H9 (cell line): ENCODE data around the gene CLBA1. TPM values are rescaled to one million over a fixed set of nuclear protein-coding genes. Genes with fewer than 3 reads are reported as not detected.

Experiments used
- DNase-seq: peaks from one replicate; pipeline ENCODE4 v3.0.0-alpha.2; 2017
- H2AFZ ChIP-seq: one replicate; pipeline ENCODE4 v1.6.1; 2013; ENCODE audit warnings: mild to moderate bottlenecking, low read length, control low read depth, moderate library complexity
- H2AK5ac ChIP-seq: 2 replicates; pipeline ENCODE4 v1.6.1; 2013; ENCODE audit warnings: low read length, control low read depth, mixed read lengths; ENCODE audit not compliant: insufficient read length
- H2BK120ac ChIP-seq: one replicate; pipeline ENCODE4 v1.6.1; 2013; ENCODE audit warnings: low read depth, mild to moderate bottlenecking, low read length, control low read depth, inconsistent platforms; ENCODE audit not compliant: poor library complexity, severe bottlenecking
- H2BK12ac ChIP-seq: 2 replicates; pipeline ENCODE4 v1.6.1; 2013; ENCODE audit warnings: low read length, control low read depth, mixed read lengths, low read depth; ENCODE audit not compliant: insufficient read length
- H2BK15ac ChIP-seq: 2 replicates; pipeline ENCODE4 v1.6.1; 2013; ENCODE audit warnings: low read depth, low read length, control low read depth
- H2BK20ac ChIP-seq: one replicate; pipeline ENCODE4 v1.6.1; 2013; ENCODE audit warnings: low read depth, mild to moderate bottlenecking, low read length, control low read depth, inconsistent platforms; ENCODE audit not compliant: poor library complexity, severe bottlenecking
- H2BK5ac ChIP-seq: 2 replicates; pipeline ENCODE4 v1.6.1; 2013; ENCODE audit warnings: low read length, control low read depth, mixed read lengths; ENCODE audit not compliant: insufficient read length
- H3K14ac ChIP-seq: 2 replicates; pipeline ENCODE4 v1.6.1; 2013; ENCODE audit warnings: low read length, control low read depth; ENCODE audit not compliant: insufficient read depth
- H3K18ac ChIP-seq: 2 replicates; pipeline ENCODE4 v1.6.1; 2013; ENCODE audit warnings: low read depth, mild to moderate bottlenecking, mixed read lengths, low read length, control low read depth; ENCODE audit not compliant: insufficient read length
- H3K23ac ChIP-seq: 2 replicates; pipeline ENCODE4 v1.6.1; 2013; ENCODE audit warnings: low read length, control low read depth, mixed read lengths, low read depth; ENCODE audit not compliant: insufficient read length
- H3K23me2 ChIP-seq: 2 replicates; pipeline ENCODE4 v1.6.1; 2013; ENCODE audit warnings: low read depth, mild to moderate bottlenecking, mixed read lengths, low read length, control low read depth; ENCODE audit not compliant: insufficient read length, poor library complexity, severe bottlenecking
- H3K27ac ChIP-seq: 2 replicates; pipeline ENCODE4 v1.5.1; 2013; ENCODE audit warnings: low read length, control low read depth, mixed read lengths, low read depth; ENCODE audit not compliant: insufficient read length
- H3K27me3 ChIP-seq: 2 replicates; pipeline ENCODE4 v1.6.1; 2013; ENCODE audit warnings: low read length, control low read depth, inconsistent platforms; ENCODE audit not compliant: insufficient read depth
- H3K4ac ChIP-seq: 2 replicates; pipeline ENCODE4 v1.6.1; 2013; ENCODE audit warnings: low read depth, mild to moderate bottlenecking, control low read depth, inconsistent platforms, low read length, moderate library complexity
- H3K4me1 ChIP-seq: 2 replicates; pipeline ENCODE4 v1.6.1; 2013; ENCODE audit warnings: low read length, control low read depth, inconsistent platforms; ENCODE audit not compliant: insufficient read depth
- H3K4me2 ChIP-seq: 2 replicates; pipeline ENCODE4 v1.6.1; 2013; ENCODE audit warnings: low read length, control low read depth, mixed read lengths; ENCODE audit not compliant: insufficient read length, insufficient read depth
- H3K56ac ChIP-seq: 2 replicates; pipeline ENCODE4 v1.6.1; 2013; ENCODE audit warnings: low read depth, mild to moderate bottlenecking, mixed read lengths, low read length, control low read depth; ENCODE audit not compliant: insufficient read length
- H3K79me1 ChIP-seq: 2 replicates; pipeline ENCODE4 v1.6.1; 2013; ENCODE audit warnings: low read depth, mild to moderate bottlenecking, moderate library complexity, low read length, control low read depth, inconsistent platforms; ENCODE audit not compliant: insufficient read depth, poor library complexity, severe bottlenecking
- H3K79me2 ChIP-seq: 2 replicates; pipeline ENCODE4 v1.6.1; 2013; ENCODE audit warnings: low read length, control low read depth, inconsistent platforms; ENCODE audit not compliant: insufficient read depth
- H3K9ac ChIP-seq: 2 replicates; pipeline ENCODE4 v1.6.1; 2013; ENCODE audit warnings: low read length, control low read depth, mixed read lengths; ENCODE audit not compliant: insufficient read length; ENCODE audit errors: extremely low read depth
- H3K9me3 ChIP-seq: one replicate; pipeline ENCODE4 v1.6.1; 2013; ENCODE audit warnings: low read depth, low read length, inconsistent platforms; ENCODE audit not compliant: control insufficient read depth
- H3T11ph ChIP-seq: one replicate; pipeline ENCODE4 v1.6.1; 2013; ENCODE audit warnings: mild to moderate bottlenecking, low read length, control low read depth, inconsistent platforms
- H4K20me1 ChIP-seq: one replicate; pipeline ENCODE4 v1.6.1; 2013; ENCODE audit not compliant: control insufficient read depth, insufficient read length, insufficient read depth
- H4K5ac ChIP-seq: 2 replicates; pipeline ENCODE4 v1.6.1; 2013; ENCODE audit warnings: low read depth, mild to moderate bottlenecking, mixed read lengths, low read length, control low read depth; ENCODE audit not compliant: insufficient read length
- H4K8ac ChIP-seq: replicated peaks from 2 replicates; pipeline ENCODE4 v1.6.1; 2013; ENCODE audit warnings: low read length, control low read depth, mixed read lengths, low read depth; ENCODE audit not compliant: insufficient read length
- H4K91ac ChIP-seq: 2 replicates; pipeline ENCODE4 v1.6.1; 2013; ENCODE audit warnings: low read depth, mild to moderate bottlenecking, moderate library complexity, mixed read lengths, low read length, control low read depth; ENCODE audit not compliant: insufficient read length
- H3K27ac Mint-ChIP-seq, 3 experiments: 2 replicates in 2 of 3; 3 replicates in 1 of 3; pipeline ENCODE4 v1.8.0; 2020 to 2021; ENCODE audit warnings: mixed read lengths in 3 of 3, mild to moderate bottlenecking in 1 of 3, moderate library complexity in 1 of 3
- H3K27me3 Mint-ChIP-seq: 2 replicates; pipeline ENCODE4 v1.8.0; 2021; ENCODE audit warnings: low read depth, mild to moderate bottlenecking, moderate library complexity, mixed read lengths
- H3K36me3 Mint-ChIP-seq, 3 experiments: 2 replicates in 2 of 3; 3 replicates in 1 of 3; pipeline ENCODE4 v1.8.0; 2020 to 2021; ENCODE audit warnings: low read depth in 3 of 3, mixed read lengths in 3 of 3; ENCODE audit not compliant: insufficient read depth in 1 of 3
- H3K4me1 Mint-ChIP-seq, 2 experiments: 2 replicates each; pipeline ENCODE4 v1.8.0; 2020; ENCODE audit warnings: mixed read lengths in 2 of 2
- H3K4me3 Mint-ChIP-seq, 2 experiments: 2 replicates in 1 of 2; 3 replicates in 1 of 2; pipeline ENCODE4 v1.8.0; 2020 to 2021; ENCODE audit warnings: mild to moderate bottlenecking in 2 of 2, mixed read lengths in 2 of 2, moderate library complexity in 1 of 2
- H3K9me3 Mint-ChIP-seq, 2 experiments: 2 replicates in 1 of 2; 3 replicates in 1 of 2; pipeline ENCODE4 v1.8.0; 2020; ENCODE audit warnings: mild to moderate bottlenecking in 2 of 2, mixed read lengths in 2 of 2, moderate library complexity in 1 of 2
- WGBS: extraction: QIAGEN DNeasy Blood & Tissue Kit; methylation state at CpG from one replicate; pipeline ENCODE4 v1.1.7; 2013; ENCODE audit warnings: missing lambda C conversion rate, low lambda C conversion rate, mixed read lengths; ENCODE audit not compliant: insufficient read length; ENCODE audit errors: extremely low coverage; 5-methylcytosine and 5-hydroxymethylcytosine counted together
- total RNA-seq: library from RNA; stranded (reverse); gene quantifications from 2 replicates; pipeline ENCODE4 v1.2.1, GENCODE V29; 2021
- TF ChIP-seq, protein P1 (sequence below): fragments of 200-600 bp; sonication (generic); conservative IDR thresholded peaks from 3 replicates; pipeline ENCODE4 v1.8.0; 2021; ENCODE audit warnings: antibody characterized with exemption, mild to moderate bottlenecking

CLBA1 gene
- total RNA-seq, 1 experiment from 2014 or later, result 2.4 TPM

DNA sequence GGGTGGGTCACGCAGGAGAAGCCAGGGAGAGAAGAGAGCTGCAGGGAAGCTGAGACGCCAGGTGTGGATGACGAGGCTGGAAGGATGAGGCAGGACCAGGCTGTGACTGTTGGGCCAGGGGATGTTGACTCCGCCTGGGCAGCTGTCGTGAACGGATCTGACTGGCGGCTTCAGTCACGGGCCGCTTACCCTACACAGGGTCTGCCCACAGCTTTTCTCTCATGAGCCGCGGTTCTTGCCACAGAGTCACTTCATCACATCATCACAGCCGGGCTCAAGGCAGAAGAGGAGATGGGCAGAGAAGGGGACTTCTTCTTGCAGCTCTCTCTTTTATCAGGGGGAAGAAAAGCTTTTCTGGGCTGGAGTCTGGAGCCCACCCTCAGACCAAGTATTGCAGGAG, 7.7 kb downstream of the CLBA1 start:
- no peak overlapping the region for H2BK20ac ChIP-seq
- no peak overlapping the region for H3K4me2 ChIP-seq
- H3K79me2 ChIP-seq, result no peaks in the 10 kb centered on the region
- Mint-ChIP-seq H3K9me3 (peaks cover 0 to 3% of the 10 kb centered on the region in 2 experiments; a peak in 2 of 5 replicates), H3K4me3 (no peak overlapping the region), H3K27me3 (no peaks in the 10 kb centered on the region), H3K4me1 (no peaks in the 10 kb centered on the region), H3K27ac (peak overlapping the region; percentile 22 to 72 (median 36); a peak in 3 of 7 replicates), H3K36me3 (peaks cover 4 to 16% (median 5%) of the 10 kb centered on the region in 3 experiments; a peak in 6 of 7 replicates)
- H3K9me3 ChIP-seq, result no peaks in the 10 kb centered on the region
- no peak overlapping the region for H2AK5ac ChIP-seq
- TF ChIP-seq, protein P1, sequence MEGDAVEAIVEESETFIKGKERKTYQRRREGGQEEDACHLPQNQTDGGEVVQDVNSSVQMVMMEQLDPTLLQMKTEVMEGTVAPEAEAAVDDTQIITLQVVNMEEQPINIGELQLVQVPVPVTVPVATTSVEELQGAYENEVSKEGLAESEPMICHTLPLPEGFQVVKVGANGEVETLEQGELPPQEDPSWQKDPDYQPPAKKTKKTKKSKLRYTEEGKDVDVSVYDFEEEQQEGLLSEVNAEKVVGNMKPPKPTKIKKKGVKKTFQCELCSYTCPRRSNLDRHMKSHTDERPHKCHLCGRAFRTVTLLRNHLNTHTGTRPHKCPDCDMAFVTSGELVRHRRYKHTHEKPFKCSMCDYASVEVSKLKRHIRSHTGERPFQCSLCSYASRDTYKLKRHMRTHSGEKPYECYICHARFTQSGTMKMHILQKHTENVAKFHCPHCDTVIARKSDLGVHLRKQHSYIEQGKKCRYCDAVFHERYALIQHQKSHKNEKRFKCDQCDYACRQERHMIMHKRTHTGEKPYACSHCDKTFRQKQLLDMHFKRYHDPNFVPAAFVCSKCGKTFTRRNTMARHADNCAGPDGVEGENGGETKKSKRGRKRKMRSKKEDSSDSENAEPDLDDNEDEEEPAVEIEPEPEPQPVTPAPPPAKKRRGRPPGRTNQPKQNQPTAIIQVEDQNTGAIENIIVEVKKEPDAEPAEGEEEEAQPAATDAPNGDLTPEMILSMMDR, result no peak
- no peak overlapping the region for H4K91ac ChIP-seq
- no peak overlapping the region for H4K5ac ChIP-seq
- H2BK12ac ChIP-seq, result no peak overlapping the region
- WGBS, result no CpG with 5 or more reads among the region's 12 CpGs
- H3K9ac ChIP-seq, result no peak overlapping the region
- no peak overlapping the region for H3K4ac ChIP-seq
- no peaks in the 10 kb centered on the region for H4K20me1 ChIP-seq
- no peak for DNase-seq
- H3K23ac ChIP-seq, result no peak overlapping the region
- H2BK120ac ChIP-seq, result no peak overlapping the region
- H3K27ac ChIP-seq, result no peak overlapping the region
- no peak overlapping the region for H2BK5ac ChIP-seq
- H3K56ac ChIP-seq, result no peak overlapping the region
- no peaks in the 10 kb centered on the region for H3K27me3 ChIP-seq
- H3T11ph ChIP-seq, result no peak overlapping the region
- H4K8ac ChIP-seq, result no peak overlapping the region
- H2AFZ ChIP-seq, result no peak overlapping the region
- no peak overlapping the region for H3K14ac ChIP-seq
- H3K23me2 ChIP-seq, result no peaks in the 10 kb centered on the region
- H3K18ac ChIP-seq, result no peak overlapping the region
- H2BK15ac ChIP-seq, result no peak overlapping the region
- no peaks in the 10 kb centered on the region for H3K4me1 ChIP-seq
- no peaks in the 10 kb centered on the region for H3K79me1 ChIP-seq
